ENCODE measurements around the gene CCSER1. TPM values are rescaled to one million over a fixed set of nuclear protein-coding genes. Genes with fewer than 3 reads are reported as not detected.

Gene CCSER1
- total and polyA plus RNA-seq, 4 donors = 0.18 to 2.3 (median 1.2) TPM

DNA sequence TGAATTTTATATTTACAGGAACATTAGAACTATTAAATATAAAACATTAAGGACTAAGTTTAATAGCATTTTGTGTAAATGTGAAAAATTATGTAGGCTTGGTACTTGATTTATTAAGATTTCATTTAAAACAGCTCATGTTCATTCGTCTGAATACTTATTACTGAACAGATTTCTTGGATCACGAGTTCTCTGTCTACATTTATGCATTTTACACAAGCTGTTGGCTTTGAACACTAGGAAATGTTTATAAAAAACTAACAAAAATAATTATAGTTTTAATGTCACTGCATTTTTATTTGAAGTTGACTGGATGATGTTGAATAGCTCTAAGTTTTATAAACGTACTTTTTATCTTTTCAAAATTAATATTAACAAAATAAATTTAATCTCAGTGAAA, 888.7 kb downstream of the CCSER1 start (continued):
- TF ChIP-seq, protein P1, sequence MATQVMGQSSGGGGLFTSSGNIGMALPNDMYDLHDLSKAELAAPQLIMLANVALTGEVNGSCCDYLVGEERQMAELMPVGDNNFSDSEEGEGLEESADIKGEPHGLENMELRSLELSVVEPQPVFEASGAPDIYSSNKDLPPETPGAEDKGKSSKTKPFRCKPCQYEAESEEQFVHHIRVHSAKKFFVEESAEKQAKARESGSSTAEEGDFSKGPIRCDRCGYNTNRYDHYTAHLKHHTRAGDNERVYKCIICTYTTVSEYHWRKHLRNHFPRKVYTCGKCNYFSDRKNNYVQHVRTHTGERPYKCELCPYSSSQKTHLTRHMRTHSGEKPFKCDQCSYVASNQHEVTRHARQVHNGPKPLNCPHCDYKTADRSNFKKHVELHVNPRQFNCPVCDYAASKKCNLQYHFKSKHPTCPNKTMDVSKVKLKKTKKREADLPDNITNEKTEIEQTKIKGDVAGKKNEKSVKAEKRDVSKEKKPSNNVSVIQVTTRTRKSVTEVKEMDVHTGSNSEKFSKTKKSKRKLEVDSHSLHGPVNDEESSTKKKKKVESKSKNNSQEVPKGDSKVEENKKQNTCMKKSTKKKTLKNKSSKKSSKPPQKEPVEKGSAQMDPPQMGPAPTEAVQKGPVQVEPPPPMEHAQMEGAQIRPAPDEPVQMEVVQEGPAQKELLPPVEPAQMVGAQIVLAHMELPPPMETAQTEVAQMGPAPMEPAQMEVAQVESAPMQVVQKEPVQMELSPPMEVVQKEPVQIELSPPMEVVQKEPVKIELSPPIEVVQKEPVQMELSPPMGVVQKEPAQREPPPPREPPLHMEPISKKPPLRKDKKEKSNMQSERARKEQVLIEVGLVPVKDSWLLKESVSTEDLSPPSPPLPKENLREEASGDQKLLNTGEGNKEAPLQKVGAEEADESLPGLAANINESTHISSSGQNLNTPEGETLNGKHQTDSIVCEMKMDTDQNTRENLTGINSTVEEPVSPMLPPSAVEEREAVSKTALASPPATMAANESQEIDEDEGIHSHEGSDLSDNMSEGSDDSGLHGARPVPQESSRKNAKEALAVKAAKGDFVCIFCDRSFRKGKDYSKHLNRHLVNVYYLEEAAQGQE (IDR thresholded peaks at IDR 0.05) = no peak
- no peak for TF ChIP-seq SP1 (IDR thresholded peaks at IDR 0.05)
- no peak for TF ChIP-seq HNF4G (IDR thresholded peaks at IDR 0.05)
- TF ChIP-seq, protein P2, sequence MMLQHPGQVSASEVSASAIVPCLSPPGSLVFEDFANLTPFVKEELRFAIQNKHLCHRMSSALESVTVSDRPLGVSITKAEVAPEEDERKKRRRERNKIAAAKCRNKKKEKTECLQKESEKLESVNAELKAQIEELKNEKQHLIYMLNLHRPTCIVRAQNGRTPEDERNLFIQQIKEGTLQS (IDR thresholded peaks at IDR 0.05) = no peak

DNA sequence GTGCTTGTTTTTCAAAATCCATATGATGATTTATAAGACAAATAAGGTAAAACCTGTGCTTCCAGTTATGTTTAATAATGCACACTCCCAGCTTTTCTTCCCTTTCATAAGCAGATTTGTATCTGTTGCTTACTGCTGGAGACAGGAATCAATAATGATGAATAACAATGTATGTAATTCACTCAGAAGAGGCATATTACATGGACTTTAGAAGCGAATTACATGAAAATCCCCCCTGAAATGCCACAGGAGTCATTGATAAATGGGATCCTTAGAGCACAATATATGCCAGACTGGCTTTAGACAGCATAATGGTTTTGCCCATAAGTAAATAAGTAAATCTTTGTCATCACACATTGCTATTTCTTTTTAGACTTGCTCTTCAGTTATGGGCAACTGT, 892.3 kb downstream of the CCSER1 start:
- Histone ChIP-seq H3K27ac (ENCODE audit: low read depth in 1 of 2, low read length in 2 of 2) (no peak overlapping the region), H3K4me3 (ENCODE audit: low read depth in 1 of 3, low read length in 3 of 3) (no peak overlapping the region), H3K36me3 (ENCODE audit: control insufficient read depth in 4 of 4, insufficient read depth in 3 of 4, low read depth in 1 of 4, low read length in 3 of 4) (no peaks in the 10 kb centered on the region), H3K4me1 (ENCODE audit: control insufficient read depth in 4 of 4, insufficient read depth in 4 of 4, low read length in 3 of 4) (no peaks in the 10 kb centered on the region), H3K9ac (ENCODE audit: low read depth in 1 of 2, low read length in 2 of 2) (no peak overlapping the region), H3K9me3 (ENCODE audit: control insufficient read depth in 4 of 4, low read length in 3 of 4) (no peaks in the 10 kb centered on the region), H3K27me3 (ENCODE audit: control insufficient read depth in 4 of 4, insufficient read depth in 4 of 4, low read length in 3 of 4) (no peaks in the 10 kb centered on the region)
- DNase-seq (ENCODE audit: low spot score) = no peak
- 46% methylated on average over 1 of the region's 1 CpG for WGBS
- TF ChIP-seq RAD21 (IDR thresholded peaks at IDR 0.05) (no peak), JUND (IDR thresholded peaks at IDR 0.05) (no peak), NR2F2 (IDR thresholded peaks at IDR 0.05) (no peak), HNF4G (IDR thresholded peaks at IDR 0.05) (no peak), FOXA2 (IDR thresholded peaks at IDR 0.05) (no peak), HNF4A (conservative IDR thresholded peaks at IDR 0.05) (no peak), FOXA1 (IDR thresholded peaks at IDR 0.05) (no peak), SP1 (IDR thresholded peaks at IDR 0.05) (no peak), EGR1 (IDR thresholded peaks at IDR 0.05; ENCODE audit: low read depth in 2 of 2) (no peak), TAF1 (conservative IDR thresholded peaks at IDR 0.05) (no peak)
- TF ChIP-seq, protein P3, sequence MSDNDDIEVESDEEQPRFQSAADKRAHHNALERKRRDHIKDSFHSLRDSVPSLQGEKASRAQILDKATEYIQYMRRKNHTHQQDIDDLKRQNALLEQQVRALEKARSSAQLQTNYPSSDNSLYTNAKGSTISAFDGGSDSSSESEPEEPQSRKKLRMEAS (IDR thresholded peaks at IDR 0.05) = no peak
- TF ChIP-seq, protein P2 (IDR thresholded peaks at IDR 0.05) = no peak
- TF ChIP-seq, protein P4, sequence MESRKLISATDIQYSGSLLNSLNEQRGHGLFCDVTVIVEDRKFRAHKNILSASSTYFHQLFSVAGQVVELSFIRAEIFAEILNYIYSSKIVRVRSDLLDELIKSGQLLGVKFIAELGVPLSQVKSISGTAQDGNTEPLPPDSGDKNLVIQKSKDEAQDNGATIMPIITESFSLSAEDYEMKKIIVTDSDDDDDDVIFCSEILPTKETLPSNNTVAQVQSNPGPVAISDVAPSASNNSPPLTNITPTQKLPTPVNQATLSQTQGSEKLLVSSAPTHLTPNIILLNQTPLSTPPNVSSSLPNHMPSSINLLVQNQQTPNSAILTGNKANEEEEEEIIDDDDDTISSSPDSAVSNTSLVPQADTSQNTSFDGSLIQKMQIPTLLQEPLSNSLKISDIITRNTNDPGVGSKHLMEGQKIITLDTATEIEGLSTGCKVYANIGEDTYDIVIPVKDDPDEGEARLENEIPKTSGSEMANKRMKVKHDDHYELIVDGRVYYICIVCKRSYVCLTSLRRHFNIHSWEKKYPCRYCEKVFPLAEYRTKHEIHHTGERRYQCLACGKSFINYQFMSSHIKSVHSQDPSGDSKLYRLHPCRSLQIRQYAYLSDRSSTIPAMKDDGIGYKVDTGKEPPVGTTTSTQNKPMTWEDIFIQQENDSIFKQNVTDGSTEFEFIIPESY (IDR thresholded peaks at IDR 0.05) = no peak
- TF ChIP-seq, protein P5, sequence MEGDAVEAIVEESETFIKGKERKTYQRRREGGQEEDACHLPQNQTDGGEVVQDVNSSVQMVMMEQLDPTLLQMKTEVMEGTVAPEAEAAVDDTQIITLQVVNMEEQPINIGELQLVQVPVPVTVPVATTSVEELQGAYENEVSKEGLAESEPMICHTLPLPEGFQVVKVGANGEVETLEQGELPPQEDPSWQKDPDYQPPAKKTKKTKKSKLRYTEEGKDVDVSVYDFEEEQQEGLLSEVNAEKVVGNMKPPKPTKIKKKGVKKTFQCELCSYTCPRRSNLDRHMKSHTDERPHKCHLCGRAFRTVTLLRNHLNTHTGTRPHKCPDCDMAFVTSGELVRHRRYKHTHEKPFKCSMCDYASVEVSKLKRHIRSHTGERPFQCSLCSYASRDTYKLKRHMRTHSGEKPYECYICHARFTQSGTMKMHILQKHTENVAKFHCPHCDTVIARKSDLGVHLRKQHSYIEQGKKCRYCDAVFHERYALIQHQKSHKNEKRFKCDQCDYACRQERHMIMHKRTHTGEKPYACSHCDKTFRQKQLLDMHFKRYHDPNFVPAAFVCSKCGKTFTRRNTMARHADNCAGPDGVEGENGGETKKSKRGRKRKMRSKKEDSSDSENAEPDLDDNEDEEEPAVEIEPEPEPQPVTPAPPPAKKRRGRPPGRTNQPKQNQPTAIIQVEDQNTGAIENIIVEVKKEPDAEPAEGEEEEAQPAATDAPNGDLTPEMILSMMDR (IDR thresholded peaks at IDR 0.05; ENCODE audit: low read depth, low read length, missing input control) = no peak

Measured in liver (tissue), 9 donors.